Smooth muscle cell (in vitro differentiated cells): ENCODE results near the gene CAMTA1. TPM values are rescaled to one million over a fixed set of nuclear protein-coding genes. Genes with fewer than 3 reads are reported as not detected.

Experiments used
- DNase-seq: peaks from one replicate; lab custom pipeline; 2025; ENCODE audit not compliant: unreplicated experiment; lab: John Stamatoyannopoulos, UW
- H2AFZ ChIP-seq: fragments of 200-600 bp; sonication (generic); 2 replicates; pipeline ENCODE4 v1.6.0; 2016; ENCODE audit warnings: antibody characterized with exemption, low read depth, mild to moderate bottlenecking
- H3F3A ChIP-seq: fragments of 200-600 bp; sonication (generic); 2 replicates; pipeline ENCODE4 v1.6.0; 2017; ENCODE audit warnings: antibody characterized with exemption, low read depth
- H3K27ac ChIP-seq: fragments of 200-600 bp; sonication (generic); 2 replicates; pipeline ENCODE4 v1.5.1; 2016; ENCODE audit warnings: low read depth, mild to moderate bottlenecking
- H3K27me3 ChIP-seq: fragments of 200-600 bp; sonication (generic); 2 replicates; pipeline ENCODE4 v1.6.1; 2016; ENCODE audit warnings: low read depth, mild to moderate bottlenecking
- H3K36me3 ChIP-seq: fragments of 200-600 bp; sonication (generic); 2 replicates; pipeline ENCODE4 v1.5.1; 2016; ENCODE audit warnings: low read depth
- H3K4me1 ChIP-seq: fragments of 200-600 bp; sonication (generic); 2 replicates; pipeline ENCODE4 v1.5.1; 2016; ENCODE audit warnings: low read depth
- H3K4me2 ChIP-seq: fragments of 200-600 bp; sonication (generic); 2 replicates; pipeline ENCODE4 v1.6.0; 2016; ENCODE audit warnings: mild to moderate bottlenecking
- H3K4me3 ChIP-seq: fragments of 200-600 bp; sonication (generic); 2 replicates; pipeline ENCODE4 v1.5.1; 2016; ENCODE audit warnings: mild to moderate bottlenecking
- H3K79me2 ChIP-seq: fragments of 200-600 bp; sonication (generic); 2 replicates; pipeline ENCODE4 v1.6.0; 2016; ENCODE audit warnings: low read depth, mild to moderate bottlenecking
- H3K9ac ChIP-seq: fragments of 200-600 bp; sonication (generic); 2 replicates; pipeline ENCODE4 v1.6.0; 2016; ENCODE audit warnings: low read depth
- H3K9me3 ChIP-seq: fragments of 200-600 bp; sonication (generic); replicated peaks from 2 replicates; pipeline ENCODE4 v1.5.1; 2016; ENCODE audit warnings: low read depth
- H4K20me1 ChIP-seq: fragments of 200-600 bp; sonication (generic); 2 replicates; pipeline ENCODE4 v1.6.0; 2016; ENCODE audit warnings: low read depth
- WGBS: methylation state at CpG from one replicate; pipeline ENCODE4 v1.1.7; 2016; ENCODE audit warnings: low lambda C conversion rate; 5-methylcytosine and 5-hydroxymethylcytosine counted together
- polyA plus RNA-seq: library from polyadenylated mRNA; unstranded; fragments of >200 nt; fragmentation: Nextera tagmentation; extraction: Ambion mirVana; gene quantifications from 2 replicates; pipeline ENCODE4 v1.2.1, GENCODE V29; 2016
- total RNA-seq: library from RNA; depleted of rRNA; stranded (reverse); fragments of >200 nt; gene quantifications from 2 replicates; pipeline ENCODE4 v1.2.3, GENCODE V29; 2014
- TF ChIP-seq, protein P1 (sequence below): fragments of 200-600 bp; sonication (generic); IDR thresholded peaks from 2 replicates; pipeline ENCODE4 v1.5.1; 2017; ENCODE audit warnings: borderline replicate concordance, mild to moderate bottlenecking, antibody characterized with exemption; ENCODE audit not compliant: insufficient read depth, poor library complexity, severe bottlenecking

Gene CAMTA1
- total and polyA plus RNA-seq, 2 experiments from 2014 or later = 139 to 145 TPM

DNA sequence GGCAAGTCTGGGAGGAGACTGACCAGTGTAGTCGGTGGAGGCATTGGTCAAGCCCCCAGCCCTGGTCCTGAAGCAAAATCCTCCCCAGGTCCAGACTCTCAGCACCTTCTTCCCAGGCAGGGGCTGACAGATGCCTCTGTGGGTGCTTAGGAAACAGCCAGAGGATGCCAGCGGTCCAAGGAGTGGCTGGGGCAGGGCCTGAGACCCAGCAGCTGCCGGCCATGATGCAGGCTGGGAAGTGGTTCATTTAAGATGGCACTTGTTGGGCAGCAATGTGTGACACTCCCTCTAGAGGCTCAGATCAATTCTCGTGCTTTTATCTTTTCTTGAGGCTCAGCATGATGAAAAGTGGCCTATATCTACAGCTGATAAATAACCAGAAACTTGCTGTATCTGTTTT is 820.8 kb downstream of the CAMTA1 start:
- H2AFZ ChIP-seq = no peak overlapping the region
- DNase-seq = no peak

DNA sequence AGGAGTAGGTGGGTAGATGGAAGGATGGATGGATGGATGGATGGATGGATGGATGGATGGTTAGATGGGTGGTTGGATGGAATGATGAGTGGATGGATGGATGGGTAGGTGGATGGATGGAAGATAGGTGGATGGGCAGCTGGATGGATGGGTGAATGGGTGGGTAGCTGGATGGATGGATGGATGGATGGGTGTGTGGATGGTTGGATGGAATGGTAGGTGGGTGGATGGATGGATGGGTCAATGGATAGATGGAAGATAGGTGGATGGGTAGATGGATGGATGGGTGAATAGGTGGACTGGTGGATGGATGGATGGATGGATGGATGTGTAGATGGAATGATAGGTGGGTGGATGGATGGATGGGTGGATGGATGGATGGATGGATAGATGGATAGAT is 821.8 kb downstream of the CAMTA1 start:
- Histone ChIP-seq H4K20me1 (no peaks in the 10 kb centered on the region), H3F3A (no peaks in the 10 kb centered on the region), H3K9ac (no peak overlapping the region), H3K36me3 (no peaks in the 10 kb centered on the region), H2AFZ (no peak overlapping the region), H3K4me1 (peaks cover 7% of the 10 kb centered on the region), H3K27ac (no peak overlapping the region), H3K4me3 (no peak overlapping the region), H3K27me3 (no peaks in the 10 kb centered on the region), H3K9me3 (no peaks in the 10 kb centered on the region), H3K79me2 (no peaks in the 10 kb centered on the region), H3K4me2 (no peak overlapping the region)
- TF ChIP-seq, protein P1, sequence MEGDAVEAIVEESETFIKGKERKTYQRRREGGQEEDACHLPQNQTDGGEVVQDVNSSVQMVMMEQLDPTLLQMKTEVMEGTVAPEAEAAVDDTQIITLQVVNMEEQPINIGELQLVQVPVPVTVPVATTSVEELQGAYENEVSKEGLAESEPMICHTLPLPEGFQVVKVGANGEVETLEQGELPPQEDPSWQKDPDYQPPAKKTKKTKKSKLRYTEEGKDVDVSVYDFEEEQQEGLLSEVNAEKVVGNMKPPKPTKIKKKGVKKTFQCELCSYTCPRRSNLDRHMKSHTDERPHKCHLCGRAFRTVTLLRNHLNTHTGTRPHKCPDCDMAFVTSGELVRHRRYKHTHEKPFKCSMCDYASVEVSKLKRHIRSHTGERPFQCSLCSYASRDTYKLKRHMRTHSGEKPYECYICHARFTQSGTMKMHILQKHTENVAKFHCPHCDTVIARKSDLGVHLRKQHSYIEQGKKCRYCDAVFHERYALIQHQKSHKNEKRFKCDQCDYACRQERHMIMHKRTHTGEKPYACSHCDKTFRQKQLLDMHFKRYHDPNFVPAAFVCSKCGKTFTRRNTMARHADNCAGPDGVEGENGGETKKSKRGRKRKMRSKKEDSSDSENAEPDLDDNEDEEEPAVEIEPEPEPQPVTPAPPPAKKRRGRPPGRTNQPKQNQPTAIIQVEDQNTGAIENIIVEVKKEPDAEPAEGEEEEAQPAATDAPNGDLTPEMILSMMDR = no peak
- DNase-seq = no peak

More for the DNA sequence above, 820.8 kb downstream of the CAMTA1 start:
- Histone ChIP-seq H3K27me3 (no peaks in the 10 kb centered on the region), H3K9ac (no peak overlapping the region), H3K79me2 (no peaks in the 10 kb centered on the region), H3K4me3 (no peak overlapping the region), H3K4me2 (no peak overlapping the region), H3K9me3 (no peaks in the 10 kb centered on the region), H3F3A (no peaks in the 10 kb centered on the region), H4K20me1 (no peaks in the 10 kb centered on the region), H3K36me3 (no peaks in the 10 kb centered on the region), H3K4me1 (peaks cover 7% of the 10 kb centered on the region), H3K27ac (no peak overlapping the region)
- 83% methylated on average over 4 of the region's 4 CpGs for WGBS
- TF ChIP-seq, protein P1 = no peak

DNA sequence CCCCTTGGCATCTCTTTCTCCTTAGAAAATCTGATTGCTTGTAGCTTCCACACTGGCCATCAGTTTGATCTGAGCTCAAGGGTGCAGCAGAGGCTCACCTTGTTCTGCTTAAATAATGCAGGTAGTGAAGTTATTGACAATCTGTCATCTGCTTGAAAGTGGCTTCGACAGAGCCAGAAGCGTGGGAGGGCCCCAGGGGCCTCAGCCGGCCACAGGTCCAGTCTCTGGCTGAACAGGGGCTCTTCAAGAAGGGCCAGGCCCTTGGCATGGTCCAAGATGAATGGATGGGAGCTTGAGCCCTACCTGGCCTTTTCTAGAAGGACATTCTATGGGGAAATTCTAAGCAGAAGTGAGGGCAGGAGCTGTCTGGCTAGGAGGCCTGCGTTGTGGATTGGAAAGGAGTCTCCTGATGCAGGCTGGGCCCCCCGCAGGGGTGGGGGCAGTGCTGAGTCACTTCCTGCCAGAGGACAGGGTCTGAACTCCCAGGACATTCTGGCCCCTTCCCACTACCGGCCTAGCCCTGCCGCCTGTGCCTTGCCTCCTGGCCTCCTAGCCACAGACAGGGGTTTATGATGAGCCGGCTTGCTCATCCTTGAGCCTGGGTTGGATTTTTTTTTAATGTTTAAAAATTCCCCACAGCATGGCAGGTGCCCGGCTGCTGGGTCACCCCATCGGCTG is 823.5 kb downstream of the CAMTA1 start:
- no peak overlapping the region for H2AFZ ChIP-seq
- no peak for DNase-seq
- H3K9ac ChIP-seq = no peak overlapping the region
- no peaks in the 10 kb centered on the region for H3K79me2 ChIP-seq
- H3K9me3 ChIP-seq = no peaks in the 10 kb centered on the region
- H3K4me2 ChIP-seq = peak overlapping the region; percentile 57
- no peak overlapping the region for H3K27ac ChIP-seq
- peaks cover 7% of the 10 kb centered on the region for H3K4me1 ChIP-seq
- WGBS = 30% methylated on average over 10 of the region's 10 CpGs
- TF ChIP-seq, protein P1 = no peak
- no peaks in the 10 kb centered on the region for H4K20me1 ChIP-seq
- H3F3A ChIP-seq = no peaks in the 10 kb centered on the region
- H3K27me3 ChIP-seq = no peaks in the 10 kb centered on the region
- H3K4me3 ChIP-seq = no peak overlapping the region
- no peaks in the 10 kb centered on the region for H3K36me3 ChIP-seq
